K562 (cell line): ENCODE data around the gene ARMC6. TPM values are rescaled to one million over a fixed set of nuclear protein-coding genes. Genes with fewer than 3 reads are reported as not detected.

Source experiments
- ATAC-seq: fragments of 200-7000 bp; cut with Tn5 transposase; 3 replicates; pipeline ENCODE4 v1.9.1; 2020; ENCODE audit warnings: moderate library complexity
- BruUV-seq: library from RNA; stranded (reverse); fragments of 400-500 nt; replicated peaks from 2 replicates; lab custom pipeline; 2021; lab: Mats Ljungman, UMichigan
- CTCF ChIA-PET: fragments of 300-600 bp; formaldehyde crosslinking; extraction: SDS; loops from one replicate; lab custom pipeline; 2021; ENCODE audit warnings: low intra/inter-chr PET ratio; lab: Yijun Ruan, JAX
- POLR2A ChIA-PET: fragments of 300-600, 350-650 bp; sonication (Branson Sonifier 250); formaldehyde crosslinking; extraction: SDS; loops from one replicate; lab custom pipeline; 2021; ENCODE audit warnings: antibody characterized with exemption, inconsistent platforms; lab: Yijun Ruan, JAX
- DNase-seq, 4 experiments: peaks; one replicate each; pipeline versions ENCODE4 v3.0.0 to v3.0.0-alpha.2; 2011 to 2018; ENCODE audit warnings: low spot score in 3 of 4, mixed read lengths in 3 of 4; ENCODE audit errors: extremely low read depth in 1 of 4
- FAIRE-seq: peaks from 2 replicates; lab custom pipeline; 2011; peaks lifted over from hg19 to GRCh38; lab: Jason Lieb, UNC
- H2AFZ ChIP-seq: 2 replicates; pipeline ENCODE4 v1.6.0; 2011; ENCODE audit warnings: low read depth, low read length, control low read depth, inconsistent platforms
- H3K27ac ChIP-seq: fragments of 200-600 bp; 3 replicates; pipeline ENCODE4 v1.8.0; 2011; ENCODE audit warnings: low read depth, mild to moderate bottlenecking, control low read depth, inconsistent platforms, low read length, moderate library complexity, mixed read lengths; ENCODE audit errors: extremely low read depth
- H3K27me3 ChIP-seq, 2 experiments: fragments of 300-600 bp in 1 of 2; 2 replicates in 1 of 2; 3 replicates in 1 of 2; pipeline versions ENCODE4 v1.6.0 to v1.8.0; 2011; ENCODE audit warnings: inconsistent platforms in 2 of 2, low read length in 2 of 2, mild to moderate bottlenecking in 1 of 2, mixed read lengths in 1 of 2, moderate library complexity in 1 of 2; ENCODE audit not compliant: control insufficient read depth in 2 of 2, insufficient read depth in 2 of 2
- H3K36me3 ChIP-seq: fragments of 300-600 bp; 3 replicates; pipeline ENCODE4 v1.8.0; 2011; ENCODE audit warnings: mild to moderate bottlenecking, low read length, inconsistent platforms; ENCODE audit not compliant: control insufficient read depth, insufficient read depth
- H3K4me1 ChIP-seq, 2 experiments: fragments of 200-600 bp in 1 of 2; replicated peaks in 1 of 2; 2 replicates in 1 of 2; 3 replicates in 1 of 2; pipeline versions ENCODE4 v1.5.1 to v1.8.0; 2011; ENCODE audit warnings: inconsistent platforms in 2 of 2, low read length in 2 of 2, mild to moderate bottlenecking in 1 of 2, mixed read lengths in 1 of 2, moderate library complexity in 1 of 2; ENCODE audit not compliant: control insufficient read depth in 2 of 2, insufficient read depth in 2 of 2
- H3K4me2 ChIP-seq: 2 replicates; pipeline ENCODE4 v1.6.1; 2011; ENCODE audit warnings: low read length, control low read depth, inconsistent platforms, mixed read lengths; ENCODE audit not compliant: insufficient read depth
- H3K4me3 ChIP-seq: fragments of 200-600 bp; sonication (generic), shearing (Covaris generic); 2 replicates; pipeline ENCODE4 v1.5.1; 2016; ENCODE audit warnings: control low read depth, inconsistent platforms
- H3K79me2 ChIP-seq: fragments of 200-600 bp; 3 replicates; pipeline ENCODE4 v1.8.0; 2011; ENCODE audit warnings: low read length, inconsistent platforms; ENCODE audit not compliant: control insufficient read depth, insufficient read depth
- H3K9ac ChIP-seq, 2 experiments: 2 replicates each; pipeline versions ENCODE4 v1.6.0 to v1.6.1; 2011; ENCODE audit warnings: low read depth in 2 of 2, low read length in 2 of 2, control low read depth in 1 of 2, inconsistent platforms in 1 of 2, mild to moderate bottlenecking in 1 of 2, mixed read lengths in 1 of 2; ENCODE audit not compliant: insufficient read depth in 1 of 2
- H3K9me1 ChIP-seq: one replicate; pipeline ENCODE4 v1.6.0; 2011; ENCODE audit warnings: inconsistent platforms, mild to moderate bottlenecking, low read length, moderate library complexity; ENCODE audit not compliant: control insufficient read depth, insufficient read depth
- H3K9me3 ChIP-seq: replicated peaks from 2 replicates; pipeline ENCODE4 v1.5.1; 2011; ENCODE audit warnings: low read depth, low read length, inconsistent platforms; ENCODE audit not compliant: control insufficient read depth, insufficient read depth
- H4K20me1 ChIP-seq: replicated peaks from 2 replicates; pipeline ENCODE4 v1.6.1; 2011; ENCODE audit warnings: low read length, inconsistent platforms, mixed read lengths; ENCODE audit not compliant: control insufficient read depth, insufficient read depth
- DLX4 ChIP-seq: fragments of 250-450 bp; sonication (Bioruptor Pico); IDR thresholded peaks from 2 replicates; pipeline ENCODE4 v1.6.1; 2021; ENCODE audit warnings: mild to moderate bottlenecking
- HDAC1 ChIP-seq, 2 experiments: fragments of 450-650 bp; IDR thresholded peaks; 2 replicates each; pipeline ENCODE4 v1.6.1; 2016 to 2017; ENCODE audit warnings: inconsistent platforms in 1 of 2, mild to moderate bottlenecking in 1 of 2, moderate library complexity in 1 of 2
- SUPT5H ChIP-seq: fragments of 450-650 bp; IDR thresholded peaks from 2 replicates; pipeline ENCODE4 v1.6.1; 2016
- U2AF2 ChIP-seq: fragments of 200-400 bp; formaldehyde crosslinking; optimal IDR thresholded peaks from 2 replicates; pipeline ENCODE3; 2017; ENCODE audit warnings: low read depth, mild to moderate bottlenecking, low read length
- ZNF121 ChIP-seq: sonication (generic); formaldehyde crosslinking; conservative IDR thresholded peaks from 2 replicates; pipeline ENCODE4 v1.8.0; 2022; ENCODE audit warnings: missing genetic modification reagents
- ZNF518B ChIP-seq: fragments of 250-450 bp; sonication (Bioruptor Pico); IDR thresholded peaks from 2 replicates; pipeline ENCODE4 v1.5.0; 2021; ENCODE audit warnings: mild to moderate bottlenecking, moderate library complexity
- ZNF583 ChIP-seq: fragments of 250-450 bp; sonication (Bioruptor Pico); IDR thresholded peaks from 2 replicates; pipeline ENCODE4 v1.4.0; 2020
- WGBS: fragments of 100-300 bp; shearing (Covaris generic); methylation state at CpG from one replicate; pipeline ENCODE4 v1.1.6; 2016; ENCODE audit warnings: low coverage, mixed read lengths; ENCODE audit not compliant: insufficient coverage; ENCODE audit errors: missing lambda C conversion rate; 5-methylcytosine and 5-hydroxymethylcytosine counted together
- in situ Hi-C: fragments of 300-500 bp; cut with MboI; formaldehyde crosslinking; loops from 4 replicates; pipeline ENCODE4 v1.15.0; 2018; ENCODE audit warnings: inconsistent platforms, mixed read lengths
- intact Hi-C: fragments of 100-400 bp; cut with micrococcal nuclease; formaldehyde crosslinking; loops from 2 replicates; pipeline ENCODE4 v1.14.2; 2022
- polyA plus RNA-seq, 8 experiments: library from polyadenylated mRNA; depleted of rRNA in 4 of 8; stranded (reverse) in 5 of 8; unstranded in 3 of 8; fragments of >200 nt; fragmentation: Nextera tagmentation in 2 of 8; fragmentation: Illumina TruSeq in 1 of 8; extraction: Ambion mirVana in 2 of 8; extraction: Trizol in 1 of 8; gene quantifications; 2 replicates each; pipeline versions ENCODE4 v1.2.1 to v1.2.3, GENCODE V29; 2011 to 2014; ENCODE audit warnings: inconsistent platforms in 1 of 8, missing spikeins in 1 of 8
- total RNA-seq, 7 experiments: library from RNA; depleted of rRNA in 6 of 7; stranded (reverse); fragments of >200 nt in 6 of 7; fragmentation: Illumina TruSeq in 2 of 7; extraction: Trizol in 2 of 7; gene quantifications; 2 replicates each; pipeline versions ENCODE4 v1.2.1 to v1.2.3, GENCODE V29; 2011 to 2021; ENCODE audit warnings: low replicate concordance in 1 of 7

Gene ARMC6
- total and polyA plus RNA-seq, 9 of the 15 experiments (the other 6 are each of a cell fraction or from before 2014, with no cell fraction given) = 2.1 to 93.4 (median 63.6) TPM

- Histone ChIP-seq H3K27me3 (no peaks in the 10 kb centered on the region), H3K4me2 (no peak overlapping the region), H3K9ac (no peak overlapping the region), H2AFZ (no peak overlapping the region), H3K9me3 (no peaks in the 10 kb centered on the region), H4K20me1 (no peaks in the 10 kb centered on the region; the same call in 1 of the 2 replicates), H3K9me1 (no peaks in the 10 kb centered on the region)
- CTCF ChIA-PET = no interaction called here
- no TSS peak for BruUV-seq
- TF ChIP-seq ZNF121 (CRISPR knock-in tag) (peak; percentile 74), ZNF583 (no peak)
- TF ChIP-seq, all 486 proteins: peak for 1
- in situ Hi-C loops (no loop called here), intact Hi-C loops (no loop called here)
- 93% methylated on average over 8 of the region's 8 CpGs for WGBS
- FAIRE-seq (no peak), ATAC-seq (no peak), DNase-seq (no peak)
- Histone ChIP-seq H3K36me3 (peaks cover 48% of the 10 kb centered on the region; the same call in 2 of the 3 replicates), H3K4me1 (peaks cover under 1 to 5% of the 10 kb centered on the region in 2 experiments; a peak in 4 of 5 replicates), H3K79me2 (peaks cover 44% of the 10 kb centered on the region), H3K27ac (no peak overlapping the region), H3K4me3 (no peak overlapping the region)
- POLR2A ChIA-PET = no interaction called here
Measured at GRCh38 chr19:19071897-19072296, 38.5 kb downstream of the ARMC6 start.

- H3K4me1 ChIP-seq = no peaks in the 10 kb centered on the region; a peak in 2 of 5 replicates
- no peaks in the 10 kb centered on the region for H3K27me3 ChIP-seq
- no peak overlapping the region for H2AFZ ChIP-seq
- ATAC-seq (no peak), DNase-seq (no peak), FAIRE-seq (peak; percentile 26)
- ChIA-PET POLR2A (interaction anchor here (0.6 to 1.0 kb wide), 2 partner anchors 30 to 46 kb away, joined by 3 to 4 read pairs; no protein-coding TSS in a partner anchor), CTCF (no interaction called here)
- no peaks in the 10 kb centered on the region for H3K9me1 ChIP-seq
- intact Hi-C loops = no loop called here
- TF ChIP-seq SUPT5H (peak; percentile 34; the same call in 1 of the 2 replicates), ZNF518B (CRISPR knock-in tag) (no peak), U2AF2 (no peak), DLX4 (CRISPR knock-in tag) (no peak), HDAC1 (IDR thresholded peaks at IDR 0.05) (0 out of 4 replicates have a peak, but pooled peaks of 1 of the 2 experiments have one; percentile 19)
- H3K4me2 ChIP-seq = no peak overlapping the region
- no peak overlapping the region for H3K9ac ChIP-seq
- no peak overlapping the region for H3K4me3 ChIP-seq
- in situ Hi-C loops = no loop called here
- no peaks in the 10 kb centered on the region; the same call in 1 of the 2 replicates for H4K20me1 ChIP-seq
- no TSS peak for BruUV-seq
- no peaks in the 10 kb centered on the region for H3K9me3 ChIP-seq
- H3K27ac ChIP-seq = no peak overlapping the region
- 83% methylated on average over 13 of the region's 13 CpGs for WGBS
- H3K79me2 ChIP-seq = peaks cover 39% of the 10 kb centered on the region
- peaks cover 57% of the 10 kb centered on the region; the same call in 2 of the 3 replicates for H3K36me3 ChIP-seq
Measured at GRCh38 chr19:19074196-19074882, 40.9 kb downstream of the ARMC6 start.
